Stromal cell of bone marrow (primary cell): ENCODE data around the gene OR52H1.
"Not testable (repeated sequence)": the region's sequence is repeated elsewhere in the genome, so short reads cannot be mapped to it uniquely, and the experiment has no call there.

Source experiments
- DNase-seq: peaks from one replicate; pipeline ENCODE4 v3.0.0-alpha.2; 2012; ENCODE audit warnings: low read depth

Gene OR52H1

DNA sequence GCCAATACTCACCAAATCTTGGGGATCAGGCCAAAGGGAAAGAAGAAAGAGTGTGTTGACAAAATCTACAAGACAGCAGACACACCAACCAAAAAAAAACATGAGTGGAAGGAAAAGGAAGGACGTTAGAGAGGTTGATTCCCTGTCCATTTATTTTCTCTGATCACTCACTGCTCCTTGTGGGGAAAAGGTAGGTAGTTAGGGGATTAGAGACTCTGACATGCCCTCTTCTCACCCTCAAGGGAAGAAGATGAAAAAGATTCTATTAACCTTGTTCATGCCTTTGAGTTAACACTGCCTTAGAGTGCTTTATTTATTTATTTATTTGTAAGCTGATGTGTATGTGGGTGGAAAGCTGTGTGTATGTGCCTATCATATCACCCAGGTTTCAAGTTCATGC lies at the start of gene OR52H1:
Gene OR52H1, minus strand, starts transcription at position 101 of the 400 bp plus-strand sequence. CDS start 3,035 bp downstream, outside the sequence.
- DNase-seq: no peak

DNA sequence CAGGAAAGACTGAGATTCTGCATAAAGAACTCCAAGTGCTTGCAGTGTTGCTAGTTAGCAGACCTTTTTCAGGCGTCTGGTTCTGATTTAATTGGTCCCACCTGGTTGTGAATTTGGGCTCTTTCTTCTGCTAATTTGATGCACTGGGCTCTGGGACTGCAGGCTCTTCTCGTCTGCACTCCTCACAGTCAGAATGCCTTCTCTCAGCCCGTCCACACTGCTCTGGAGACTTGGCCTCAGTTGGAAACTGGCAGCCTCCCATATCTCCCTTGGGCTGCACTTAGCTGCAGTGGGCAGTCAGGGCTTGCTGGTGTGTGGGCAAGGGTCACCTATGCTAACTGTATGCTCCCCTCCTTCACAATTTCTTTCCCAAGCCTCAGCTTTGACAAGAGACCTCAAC lies 49.6 kb upstream of the OR52H1 start:
- DNase-seq: no peak

DNA sequence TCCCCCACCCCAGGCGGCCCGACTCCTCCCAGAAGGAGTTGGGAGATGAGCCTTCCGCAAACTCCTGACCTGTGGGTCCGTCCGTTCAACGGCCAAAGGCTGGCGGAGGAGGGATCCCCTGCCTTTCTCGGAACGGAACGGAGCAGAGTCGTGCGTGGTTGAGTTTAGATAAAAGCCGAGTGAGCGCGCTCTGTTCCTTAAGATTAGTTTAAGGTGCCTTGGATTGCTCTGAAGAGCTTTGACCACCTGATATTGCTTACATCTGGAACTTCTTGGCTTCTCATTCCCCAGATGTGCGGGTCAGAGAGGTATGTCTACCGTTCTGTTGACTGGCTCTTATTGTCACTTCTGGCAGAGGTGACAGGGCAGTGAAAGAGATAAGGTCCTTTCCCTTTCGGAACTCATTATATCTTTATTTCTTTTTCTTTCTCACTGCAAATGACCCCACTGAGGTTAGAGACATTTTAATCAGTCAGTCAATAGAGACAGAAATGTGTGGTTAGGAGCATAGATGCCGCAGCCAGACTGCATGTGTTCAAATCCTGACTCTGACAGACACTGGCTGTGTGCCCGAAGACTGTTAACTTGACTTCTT lies 48.4 kb upstream of the OR52H1 start, which contains the start of gene TRIM6:
Gene TRIM6, plus strand, starts transcription at position 31 of the 595 bp plus-strand sequence. Its CDS starts 261 bp downstream, at position 292.
- peak; percentile 18 for DNase-seq

DNA sequence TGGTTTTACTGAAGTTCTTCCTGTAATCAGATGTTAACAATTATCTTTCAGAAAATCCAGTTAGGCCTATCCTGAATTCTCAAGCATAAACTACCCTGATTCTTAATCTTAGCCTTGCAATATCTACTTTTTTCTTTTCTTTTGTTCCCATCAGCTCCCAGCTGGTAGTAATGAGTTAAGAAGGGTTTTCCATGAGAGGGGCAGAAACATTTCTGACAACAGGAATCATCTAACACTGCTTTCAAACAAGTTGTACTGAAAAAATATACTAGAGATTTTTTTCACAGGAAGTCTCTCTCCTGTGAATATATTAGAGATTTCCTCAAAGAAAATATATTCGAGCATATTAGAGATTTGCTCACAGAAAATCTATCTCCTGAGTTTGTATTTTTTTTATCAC lies 44.8 kb upstream of the OR52H1 start:
- no peak for DNase-seq

DNA sequence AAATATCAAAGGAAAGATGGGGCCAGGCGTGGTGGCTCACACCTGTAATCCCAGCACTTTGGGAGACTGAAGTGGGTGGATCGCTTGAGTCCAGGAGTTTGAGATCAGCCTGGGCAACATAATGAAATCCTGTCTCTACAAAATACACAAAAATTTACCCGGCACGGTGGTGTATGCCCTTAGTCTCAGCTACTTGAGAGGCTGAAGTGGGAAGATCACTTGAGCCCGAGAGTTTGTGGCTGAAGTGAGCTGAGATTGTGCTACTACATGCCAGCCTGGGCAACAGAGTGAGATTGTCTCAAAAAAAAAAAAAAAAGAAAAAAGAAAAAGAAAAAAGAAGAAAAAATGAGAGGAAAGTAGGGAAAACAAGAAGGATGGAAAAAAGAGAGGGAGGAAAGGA lies 44.3 kb upstream of the OR52H1 start:
- DNase-seq: no peak

DNA sequence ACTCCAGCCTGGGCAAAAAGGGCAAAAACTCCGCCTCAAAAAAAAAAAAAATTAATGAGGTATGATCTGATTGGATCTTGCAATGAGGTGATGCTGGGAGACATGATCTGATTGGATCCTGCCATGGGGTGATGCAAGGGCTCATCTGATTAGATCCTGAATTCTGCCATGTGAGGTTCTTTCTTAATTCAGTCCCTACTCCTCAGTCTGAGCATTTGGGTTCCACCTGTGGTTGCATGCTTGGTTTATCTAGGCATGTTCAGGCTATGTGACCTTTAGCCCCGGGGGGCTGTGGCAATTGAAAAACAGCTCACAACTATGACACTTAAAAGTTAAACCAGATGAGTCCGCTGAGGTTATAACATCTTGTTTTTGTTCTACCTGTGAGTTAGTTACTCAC lies 43.3 kb upstream of the OR52H1 start:
- DNase-seq: no peak

DNA sequence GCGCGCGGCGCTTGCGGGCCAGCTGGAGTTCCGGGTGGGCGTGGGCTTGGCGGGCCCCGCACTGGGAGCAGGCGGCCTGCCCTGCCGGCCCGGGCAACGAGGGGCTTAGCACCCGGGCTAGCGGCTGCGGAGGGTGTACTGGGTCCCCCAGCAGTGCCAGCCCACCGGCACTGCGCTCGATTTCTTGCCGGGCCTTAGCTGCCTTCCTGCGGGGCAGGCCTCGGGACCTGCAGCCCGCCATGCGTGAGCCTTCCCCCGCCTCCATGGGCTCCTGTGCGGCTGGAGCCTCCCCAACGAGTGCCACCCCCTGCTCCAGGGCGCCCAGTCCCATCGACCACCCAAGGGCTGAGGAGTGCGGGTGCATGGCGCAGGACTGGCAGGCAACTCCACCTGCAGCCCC lies 41.6 kb upstream of the OR52H1 start:
- not testable (repeated sequence) for DNase-seq

DNA sequence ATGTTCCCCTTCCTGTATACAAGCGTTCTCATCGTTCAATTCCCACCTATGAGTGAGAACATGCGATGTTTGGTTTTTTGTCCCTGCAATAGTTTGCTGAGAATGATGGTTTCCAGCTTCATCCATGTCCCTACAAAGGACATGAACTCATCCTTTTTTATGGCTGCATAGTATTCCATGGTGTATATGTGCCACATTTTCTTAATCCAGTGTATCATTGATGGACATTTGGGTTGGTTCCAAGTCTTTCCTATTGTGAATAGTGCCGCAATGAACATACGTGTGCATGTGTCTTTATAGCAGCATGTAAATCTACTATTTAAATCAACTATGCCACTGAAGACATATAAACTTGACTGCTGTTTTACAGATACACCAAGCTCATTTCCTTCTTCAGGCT lies 36.1 kb upstream of the OR52H1 start:
- not testable (repeated sequence) for DNase-seq

DNA sequence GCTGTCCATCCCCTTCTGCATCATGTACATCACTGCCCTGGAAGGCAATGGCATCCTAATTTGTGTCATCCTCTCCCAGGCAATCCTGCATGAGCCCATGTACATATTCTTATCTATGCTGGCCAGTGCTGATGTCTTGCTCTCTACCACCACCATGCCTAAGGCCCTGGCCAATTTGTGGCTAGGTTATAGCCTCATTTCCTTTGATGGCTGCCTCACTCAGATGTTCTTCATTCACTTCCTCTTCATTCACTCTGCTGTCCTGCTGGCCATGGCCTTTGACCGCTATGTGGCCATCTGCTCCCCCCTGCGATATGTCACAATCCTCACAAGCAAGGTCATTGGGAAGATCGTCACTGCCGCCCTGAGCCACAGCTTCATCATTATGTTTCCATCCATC lies 32.7 kb upstream of the OR52H1 start:
- DNase-seq: no peak

DNA sequence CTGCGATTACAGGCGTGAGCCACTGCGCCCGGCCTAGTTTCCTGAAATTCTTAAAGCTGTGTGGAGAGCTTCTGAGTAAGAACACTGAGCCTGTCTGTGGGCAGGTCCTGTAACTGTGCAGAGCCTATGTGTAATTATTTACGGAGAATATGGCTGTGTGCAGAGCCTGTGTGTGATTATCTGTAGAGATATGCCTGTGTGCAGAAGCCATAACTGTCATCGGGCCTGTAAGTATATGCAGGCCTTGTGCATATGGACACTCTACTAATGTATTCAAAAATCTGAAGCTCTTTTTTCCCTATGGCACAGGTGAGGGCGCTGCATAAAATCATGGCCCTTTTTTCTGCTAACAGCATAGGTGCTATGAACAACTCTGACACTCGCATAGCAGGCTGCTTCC lies 32.2 kb upstream of the OR52H1 start, which contains the start of gene OR52B6:
Gene OR52B6, plus strand, starts transcription at position 301 of the 400 bp plus-strand sequence. Its CDS starts 0 bp downstream, at position 301.
- no peak for DNase-seq

DNA sequence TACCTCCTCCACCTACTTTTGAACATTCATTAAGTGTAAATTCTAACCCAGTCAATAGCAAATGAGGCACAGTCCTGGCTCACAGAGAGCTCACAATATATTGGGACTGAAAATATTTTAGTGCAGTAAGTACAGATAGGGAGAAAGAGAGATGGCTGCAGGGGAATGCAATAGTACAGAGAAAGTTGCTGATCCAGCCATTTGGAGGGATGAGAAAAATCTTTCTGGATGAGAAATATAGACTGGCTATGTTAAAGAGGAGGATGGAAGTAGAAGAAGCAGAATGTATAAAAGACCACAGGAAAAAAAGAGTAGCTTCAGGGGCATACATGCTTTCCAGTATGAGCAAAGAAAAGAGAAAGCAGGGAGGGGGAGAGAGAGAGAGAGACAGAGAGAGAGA lies 28.8 kb upstream of the OR52H1 start:
- DNase-seq: no peak

DNA sequence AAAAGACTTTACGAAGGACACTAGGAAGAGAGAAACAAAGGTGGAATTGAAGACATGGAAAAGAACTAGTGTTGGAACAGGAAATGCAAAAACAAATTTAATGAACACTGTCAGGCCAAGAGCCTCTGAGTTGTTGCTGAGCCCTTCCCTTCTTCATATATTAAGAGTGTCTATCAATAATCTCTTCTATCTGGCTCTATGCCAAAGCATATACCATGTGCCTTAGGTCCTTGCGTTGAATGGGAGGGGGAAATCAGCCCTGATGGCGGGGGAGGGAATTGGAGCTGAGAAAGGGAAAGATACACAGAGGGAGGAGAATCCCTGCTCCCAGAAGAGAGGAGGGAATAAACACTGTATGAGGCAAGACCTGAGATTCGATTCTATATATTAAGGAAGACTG lies 26.8 kb upstream of the OR52H1 start:
- DNase-seq: no peak

DNA sequence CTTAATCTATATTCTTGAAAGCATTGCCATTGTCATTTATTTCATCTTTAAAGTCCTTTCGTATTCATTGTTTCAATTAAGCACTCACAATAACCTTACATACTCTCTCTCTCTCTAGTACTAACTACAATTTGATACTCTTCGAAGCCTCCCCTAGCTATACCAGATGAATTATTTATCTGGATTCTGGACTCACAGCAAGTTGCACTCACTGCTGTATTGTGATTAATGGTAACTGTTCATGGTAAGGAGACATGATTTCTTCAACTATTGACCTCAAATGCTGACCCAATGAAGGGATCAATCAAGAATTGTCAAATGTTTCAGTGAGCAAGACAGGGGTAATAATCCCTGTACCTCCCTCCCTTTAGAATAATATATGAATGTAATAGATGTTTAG lies 26.3 kb upstream of the OR52H1 start:
- DNase-seq: no peak

DNA sequence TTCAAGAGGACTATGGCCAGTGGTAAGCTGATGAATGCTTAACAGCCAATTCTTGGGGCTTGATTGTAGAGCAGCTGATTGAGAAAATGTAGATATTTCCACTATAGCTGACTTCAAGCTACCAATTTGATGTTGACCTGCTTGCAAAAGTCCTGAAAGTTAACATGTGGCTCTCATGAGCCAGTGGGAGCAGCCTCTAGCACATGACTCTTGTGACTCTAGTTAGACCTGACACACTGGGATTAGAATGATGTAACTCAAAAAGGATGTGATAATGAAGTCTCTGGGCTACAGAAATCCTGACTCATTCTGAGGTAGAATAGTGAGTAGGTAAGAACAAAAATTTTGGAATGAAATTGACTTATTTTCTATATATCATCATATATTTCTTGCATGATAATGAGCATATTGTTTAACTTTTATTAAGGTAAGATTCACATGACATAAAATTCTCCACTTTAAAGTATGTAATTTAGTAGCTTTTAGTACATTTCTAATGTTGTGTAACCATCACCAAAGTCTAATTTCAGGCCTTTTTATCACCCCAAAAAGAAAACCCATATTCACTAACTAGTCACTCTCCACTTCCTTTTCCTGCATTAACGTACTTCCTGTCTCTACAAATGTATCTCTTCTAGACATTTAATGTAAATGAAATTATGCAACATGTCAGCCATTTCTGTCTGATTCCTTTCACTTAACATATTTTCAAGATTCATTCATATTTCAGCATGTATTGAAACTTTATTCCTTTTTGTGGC lies 16.1 kb upstream of the OR52H1 start:
- no peak for DNase-seq

DNA sequence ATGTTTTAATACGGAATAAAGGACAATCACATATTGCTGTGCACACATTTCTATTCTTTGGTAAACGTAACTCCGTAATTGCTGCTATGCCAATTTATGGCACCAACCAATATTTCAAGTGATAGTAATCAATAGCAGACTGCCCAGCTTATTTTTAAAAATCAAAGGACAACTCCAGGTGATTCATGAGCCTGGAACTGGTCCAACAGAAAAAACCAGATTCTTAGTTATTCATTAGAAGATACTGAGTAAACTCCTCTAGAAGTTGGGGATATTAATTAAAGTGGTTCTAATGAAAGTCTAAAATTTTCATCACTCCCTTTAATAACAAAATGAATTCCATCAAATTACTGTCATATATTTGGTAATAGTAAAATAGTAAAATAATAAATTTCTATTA lies 9.4 kb upstream of the OR52H1 start:
- no peak for DNase-seq

DNA sequence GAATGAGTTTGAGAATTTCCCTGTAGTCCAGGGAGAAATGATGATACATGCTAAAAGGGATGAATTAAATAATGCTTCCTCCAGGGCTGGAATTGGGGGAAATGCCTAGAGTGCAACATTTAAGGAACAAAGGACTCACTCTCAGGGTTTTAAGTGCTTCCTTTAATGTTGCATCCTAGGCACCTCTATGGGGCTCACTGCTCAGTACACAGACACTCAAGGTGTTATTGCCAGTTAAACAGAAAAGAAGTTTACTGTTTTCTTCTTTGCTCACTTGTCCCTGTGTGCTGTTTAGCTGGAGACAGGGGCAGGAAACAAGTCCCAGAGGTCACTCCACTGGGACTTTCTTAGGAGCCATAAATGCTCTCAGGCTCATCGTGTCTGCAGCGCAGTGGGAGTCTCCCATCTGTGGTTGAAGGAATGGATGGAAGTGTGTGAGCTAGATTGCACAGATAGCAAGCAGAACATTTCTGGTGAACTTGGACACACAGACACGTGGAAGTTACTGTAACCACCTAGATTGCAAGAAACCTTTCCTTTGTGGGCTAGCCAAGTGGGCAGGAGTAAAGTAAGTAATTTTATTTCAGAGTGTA lies 8.4 kb upstream of the OR52H1 start:
- DNase-seq: no peak

DNA sequence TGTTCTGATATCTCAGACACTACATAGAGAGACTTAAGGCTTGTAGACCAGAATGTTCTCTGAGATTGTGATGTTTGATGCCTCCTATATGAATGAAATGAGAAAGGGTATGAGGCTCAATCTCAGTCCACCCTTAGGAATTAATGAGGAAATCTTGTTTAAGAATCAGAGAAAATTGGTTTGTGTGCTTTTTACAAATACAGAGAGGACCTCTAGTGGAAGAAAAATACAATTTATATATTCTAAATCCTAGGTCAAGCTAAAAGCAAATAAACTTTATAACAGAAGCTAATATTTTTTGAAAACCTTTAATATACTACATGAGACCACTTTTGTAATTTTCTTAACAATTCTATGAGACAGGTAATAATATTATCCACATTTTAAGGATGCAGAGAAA lies 5.0 kb upstream of the OR52H1 start:
- no peak for DNase-seq

DNA sequence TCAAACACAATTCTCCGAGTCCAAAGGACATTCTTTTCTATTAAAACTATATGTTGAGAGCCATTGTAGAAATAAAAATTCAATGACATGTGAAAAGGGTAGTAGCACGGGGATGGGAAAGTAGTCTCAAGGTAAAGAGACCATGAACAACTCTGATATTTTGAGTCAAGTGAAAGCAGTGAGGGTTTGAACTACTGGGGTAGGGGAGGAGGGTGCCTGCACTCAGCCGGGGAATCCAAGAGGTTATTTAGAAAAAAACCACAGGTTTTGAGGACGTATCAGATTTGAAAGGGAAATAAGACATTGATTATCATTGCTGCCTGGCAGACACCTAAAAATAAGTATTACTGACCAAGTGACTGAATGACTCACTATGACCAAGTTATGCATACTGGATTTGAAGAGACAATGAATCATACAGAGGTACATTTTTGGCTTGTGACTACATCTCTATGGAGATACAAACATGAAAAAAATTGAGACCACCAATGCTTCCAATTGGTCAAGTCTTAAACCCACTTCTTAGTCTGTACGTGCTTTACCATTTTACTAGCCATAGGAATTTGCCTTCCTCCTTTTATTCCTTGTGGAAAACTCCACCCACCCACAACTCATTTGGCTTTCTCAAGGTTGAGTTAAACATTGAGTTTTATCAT lies 2.2 kb upstream of the OR52H1 start:
- peak; percentile 36 for DNase-seq

DNA sequence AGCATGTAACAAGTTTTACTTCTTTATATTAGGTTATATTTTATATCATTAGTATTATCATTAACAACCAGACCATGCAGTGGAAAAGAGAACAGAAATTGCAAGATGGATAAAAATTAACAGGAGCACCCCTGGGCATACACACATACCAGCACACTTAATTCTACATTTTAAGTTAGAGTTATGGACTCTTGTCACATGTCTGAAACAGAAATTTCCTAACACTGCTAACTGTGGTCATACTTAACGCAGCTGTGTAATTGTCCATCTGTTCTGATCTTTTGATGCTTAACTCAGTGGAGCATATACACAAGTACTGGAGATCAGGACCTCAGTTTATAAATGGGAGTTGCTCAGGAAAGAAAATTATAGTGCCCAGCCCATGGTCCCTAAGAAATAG lies 358 bp downstream of the OR52H1 start:
- DNase-seq: no peak

DNA sequence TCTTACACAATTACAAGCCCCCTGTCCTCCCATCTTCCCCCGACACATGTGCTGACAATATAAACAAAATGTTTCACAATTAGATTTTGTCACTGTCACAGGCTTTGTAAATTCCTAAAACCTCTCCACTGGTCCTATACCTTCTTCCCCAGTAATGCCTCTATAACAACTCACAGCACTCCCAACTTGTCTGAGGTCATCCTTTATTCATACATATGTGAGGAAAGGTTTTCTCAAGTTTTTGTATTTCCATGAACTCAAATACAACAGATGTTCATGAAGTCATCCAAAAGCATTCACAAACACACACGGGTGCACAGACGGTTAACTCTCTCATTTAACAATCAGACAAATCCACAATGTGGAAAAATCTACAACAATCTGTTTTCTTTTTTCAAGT lies 1.9 kb downstream of the OR52H1 start:
- no peak for DNase-seq

DNA sequence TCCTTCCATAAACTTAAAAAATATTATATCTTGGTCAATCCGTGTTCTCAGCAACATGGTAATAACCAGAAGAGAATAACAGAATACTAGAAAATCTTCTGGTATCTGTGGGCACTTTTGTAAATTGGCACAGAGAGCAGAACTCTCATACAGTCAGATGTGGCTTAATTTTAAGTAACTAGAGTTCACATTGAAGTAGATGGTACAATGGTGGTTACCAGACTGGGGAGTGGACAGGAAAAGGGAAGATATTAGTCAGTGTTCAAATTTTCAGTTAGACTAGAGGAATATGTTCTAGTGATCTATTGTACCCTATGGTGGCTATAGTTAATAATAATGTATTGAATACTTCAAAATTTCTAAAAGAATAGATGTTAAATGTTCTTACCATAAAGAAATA lies 6.9 kb downstream of the OR52H1 start:
- DNase-seq: no peak

DNA sequence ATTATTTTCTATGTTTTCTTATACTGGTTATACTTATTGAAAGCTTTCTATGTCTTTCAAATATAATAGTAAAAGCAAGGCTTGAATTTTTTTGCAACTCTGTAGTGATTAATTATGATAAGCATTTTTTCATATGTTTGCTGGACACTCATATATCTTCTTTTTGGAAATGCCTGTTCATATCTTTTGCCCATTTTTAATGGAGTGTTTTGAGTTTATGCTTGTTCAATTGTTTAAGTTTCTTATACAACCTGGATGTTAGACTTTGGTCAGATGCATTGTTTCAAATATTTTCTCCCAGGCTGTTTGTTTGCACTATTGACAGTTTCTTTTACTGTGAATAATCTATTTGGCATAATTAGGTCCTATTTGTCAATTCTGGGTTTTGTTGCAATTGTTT lies 11.9 kb downstream of the OR52H1 start:
- DNase-seq: no peak

DNA sequence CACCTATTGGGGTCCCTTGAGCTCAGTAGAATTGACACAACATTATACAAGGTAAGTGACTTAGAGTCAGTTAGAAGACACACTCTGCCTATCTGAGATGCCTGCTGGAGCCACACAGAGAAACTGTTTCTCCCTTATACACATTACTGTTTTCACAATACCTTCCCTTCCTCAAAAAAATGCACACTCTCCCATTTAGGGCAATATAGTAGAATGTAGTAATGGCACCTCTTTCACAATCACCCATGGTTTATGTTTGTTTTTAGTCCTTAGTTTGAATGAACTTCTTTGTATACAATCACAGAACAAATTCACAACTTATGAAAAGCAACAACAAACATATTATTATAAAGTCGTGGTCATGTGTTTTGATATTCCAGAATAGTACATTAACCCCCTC lies 14.3 kb downstream of the OR52H1 start:
- no peak for DNase-seq
